ENCODE measurements around the gene ENPP3. TPM values are rescaled to one million over a fixed set of nuclear protein-coding genes. Genes with fewer than 3 reads are reported as not detected.

The ENPP3 gene
- total RNA-seq, 1 donor from 2014 or later: 2.0 TPM

- Histone ChIP-seq H3K4me1 (no peaks in the 10 kb centered on the region), H3K27me3 (no peaks in the 10 kb centered on the region), H3K36me3 (no peaks in the 10 kb centered on the region), H3K9me3 (no peaks in the 10 kb centered on the region), H3K27ac (no peak overlapping the region), H3K4me3 (no peak overlapping the region)
- no peak for DNase-seq (ENCODE audit: extremely low spot score in 2 of 2)
- intact Hi-C loops (cut with DNase I): no loop called here
- TF ChIP-seq, protein P1, sequence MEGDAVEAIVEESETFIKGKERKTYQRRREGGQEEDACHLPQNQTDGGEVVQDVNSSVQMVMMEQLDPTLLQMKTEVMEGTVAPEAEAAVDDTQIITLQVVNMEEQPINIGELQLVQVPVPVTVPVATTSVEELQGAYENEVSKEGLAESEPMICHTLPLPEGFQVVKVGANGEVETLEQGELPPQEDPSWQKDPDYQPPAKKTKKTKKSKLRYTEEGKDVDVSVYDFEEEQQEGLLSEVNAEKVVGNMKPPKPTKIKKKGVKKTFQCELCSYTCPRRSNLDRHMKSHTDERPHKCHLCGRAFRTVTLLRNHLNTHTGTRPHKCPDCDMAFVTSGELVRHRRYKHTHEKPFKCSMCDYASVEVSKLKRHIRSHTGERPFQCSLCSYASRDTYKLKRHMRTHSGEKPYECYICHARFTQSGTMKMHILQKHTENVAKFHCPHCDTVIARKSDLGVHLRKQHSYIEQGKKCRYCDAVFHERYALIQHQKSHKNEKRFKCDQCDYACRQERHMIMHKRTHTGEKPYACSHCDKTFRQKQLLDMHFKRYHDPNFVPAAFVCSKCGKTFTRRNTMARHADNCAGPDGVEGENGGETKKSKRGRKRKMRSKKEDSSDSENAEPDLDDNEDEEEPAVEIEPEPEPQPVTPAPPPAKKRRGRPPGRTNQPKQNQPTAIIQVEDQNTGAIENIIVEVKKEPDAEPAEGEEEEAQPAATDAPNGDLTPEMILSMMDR (IDR thresholded peaks at IDR 0.05): no peak
- TF ChIP-seq POLR2AphosphoS5 (IDR thresholded peaks at IDR 0.05; ENCODE audit: insufficient read depth in 1 of 2, low read depth in 1 of 2) (no peak), POLR2A (IDR thresholded peaks at IDR 0.05) (no peak)
Measured at GRCh38 chr6:131660195-131660594, 23.1 kb downstream of the ENPP3 start.

GRCh38 chr6:131663578-131664165 is 26.6 kb downstream of the ENPP3 start:
- H3K27me3 ChIP-seq: no peaks in the 10 kb centered on the region
- no peaks in the 10 kb centered on the region for H3K4me1 ChIP-seq
- TF ChIP-seq POLR2AphosphoS5 (IDR thresholded peaks at IDR 0.05; ENCODE audit: insufficient read depth in 1 of 2, low read depth in 1 of 2) (no peak), POLR2A (IDR thresholded peaks at IDR 0.05) (no peak)
- TF ChIP-seq, protein P1 (IDR thresholded peaks at IDR 0.05): no peak
- no peak overlapping the region for H3K27ac ChIP-seq
- DNase-seq (ENCODE audit: extremely low spot score in 2 of 2): no peak
- H3K9me3 ChIP-seq: no peaks in the 10 kb centered on the region
- H3K4me3 ChIP-seq: no peak overlapping the region
- intact Hi-C loops (cut with DNase I): no loop called here
- no peaks in the 10 kb centered on the region for H3K36me3 ChIP-seq

DNA sequence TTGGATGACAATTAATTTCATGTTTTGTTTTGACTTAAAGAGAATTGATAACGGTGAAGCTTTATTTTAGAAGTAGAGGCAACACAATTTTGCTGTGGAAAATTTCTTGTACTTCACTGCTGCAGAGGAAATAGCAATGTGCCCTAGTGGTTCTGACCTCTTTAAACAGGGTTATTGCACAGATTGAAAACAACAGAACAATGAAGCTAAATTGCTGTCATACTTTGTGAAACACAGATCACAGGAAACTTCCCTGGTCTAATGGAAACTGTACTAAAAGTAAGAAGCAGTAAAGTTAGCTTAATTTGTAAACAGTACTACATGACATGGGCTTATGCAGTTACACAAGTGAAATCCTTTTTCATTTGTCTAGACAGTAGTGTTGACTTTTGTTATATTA is 32.8 kb downstream of the ENPP3 start:
- no peaks in the 10 kb centered on the region for H3K4me1 ChIP-seq
- no peaks in the 10 kb centered on the region for H3K27me3 ChIP-seq
- no peak for DNase-seq (ENCODE audit: extremely low spot score in 2 of 2)
- H3K4me3 ChIP-seq: no peak overlapping the region
- no peak overlapping the region for H3K27ac ChIP-seq
- no peaks in the 10 kb centered on the region for H3K36me3 ChIP-seq
- intact Hi-C loops (cut with DNase I): no loop called here
- H3K9me3 ChIP-seq: no peaks in the 10 kb centered on the region
- no peak for TF ChIP-seq POLR2A (IDR thresholded peaks at IDR 0.05)
- no peak for TF ChIP-seq POLR2AphosphoS5 (IDR thresholded peaks at IDR 0.05; ENCODE audit: insufficient read depth in 1 of 2, low read depth in 1 of 2)
- TF ChIP-seq, protein P1 (IDR thresholded peaks at IDR 0.05): no peak

DNA sequence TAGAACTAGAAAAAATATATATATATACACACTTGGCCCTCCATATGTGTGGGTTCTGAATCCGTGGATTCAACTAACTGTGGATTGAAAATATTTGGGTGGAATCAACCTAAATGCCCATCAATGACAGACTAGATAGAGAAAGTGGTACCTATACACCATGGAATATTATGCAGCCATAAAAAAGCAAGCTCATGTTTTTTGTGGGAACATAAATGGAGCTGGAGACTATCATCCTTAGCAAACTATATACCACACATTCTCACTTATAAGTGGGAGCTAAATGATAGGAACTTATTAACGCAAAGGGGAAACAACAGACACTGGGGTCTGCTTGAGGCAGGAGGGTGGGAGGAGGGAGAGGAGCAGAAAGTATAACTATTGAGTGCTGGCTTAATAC is 36.1 kb downstream of the ENPP3 start:
- H3K4me3 ChIP-seq: no peak overlapping the region
- no peak for DNase-seq (ENCODE audit: extremely low spot score in 2 of 2)
- H3K4me1 ChIP-seq: no peaks in the 10 kb centered on the region
- no peaks in the 10 kb centered on the region for H3K36me3 ChIP-seq
- no peak for TF ChIP-seq POLR2AphosphoS5 (IDR thresholded peaks at IDR 0.05; ENCODE audit: insufficient read depth in 1 of 2, low read depth in 1 of 2)
- TF ChIP-seq POLR2A (IDR thresholded peaks at IDR 0.05): no peak
- TF ChIP-seq, protein P1 (IDR thresholded peaks at IDR 0.05): no peak
- H3K27me3 ChIP-seq: no peaks in the 10 kb centered on the region
- no peak overlapping the region for H3K27ac ChIP-seq
- intact Hi-C loops (cut with DNase I): no loop called here
- no peaks in the 10 kb centered on the region for H3K9me3 ChIP-seq

- H3K27ac ChIP-seq: no peak overlapping the region
- no peaks in the 10 kb centered on the region for H3K9me3 ChIP-seq
- TF ChIP-seq POLR2A (IDR thresholded peaks at IDR 0.05) (no peak), POLR2AphosphoS5 (IDR thresholded peaks at IDR 0.05; ENCODE audit: insufficient read depth in 1 of 2, low read depth in 1 of 2) (no peak)
- TF ChIP-seq, protein P1 (IDR thresholded peaks at IDR 0.05): no peak
- H3K27me3 ChIP-seq: no peaks in the 10 kb centered on the region
- no peaks in the 10 kb centered on the region for H3K4me1 ChIP-seq
- intact Hi-C loops (cut with DNase I): no loop called here
- no peaks in the 10 kb centered on the region for H3K36me3 ChIP-seq
- DNase-seq (ENCODE audit: extremely low spot score in 2 of 2): no peak
- H3K4me3 ChIP-seq: no peak overlapping the region
Measured at GRCh38 chr6:131678442-131678841, 41.3 kb downstream of the ENPP3 start.
